GM19324 (cell line): ENCODE results near the gene CPEB3.

Source experiments
- ATAC-seq: cut with Tn5 transposase; IDR thresholded peaks from one replicate; pipeline ENCODE4 v1.9.1; 2021; ENCODE audit warnings: mild to moderate bottlenecking, moderate library complexity; ENCODE audit not compliant: unreplicated experiment, low FRiP score

Gene CPEB3

GRCh38 chr10:92110039-92110794 lies 180.7 kb downstream of the CPEB3 start:
- ATAC-seq = no peak

- no peak for ATAC-seq
Observed at GRCh38 chr10:92108747-92109146, 182.1 kb downstream of the CPEB3 start.

GRCh38 chr10:92108120-92108519 lies 182.8 kb downstream of the CPEB3 start:
- ATAC-seq = no peak

- no peak for ATAC-seq
Observed at GRCh38 chr10:92103376-92104090, 187.3 kb downstream of the CPEB3 start.

GRCh38 chr10:92102601-92103213 lies 188.2 kb downstream of the CPEB3 start:
- ATAC-seq = no peak

- ATAC-seq = no peak
Observed at GRCh38 chr10:92094960-92095359, 195.9 kb downstream of the CPEB3 start.

GRCh38 chr10:92091965-92092364 lies 198.9 kb downstream of the CPEB3 start:
- no peak for ATAC-seq

- peak; percentile 73 for ATAC-seq
Observed at GRCh38 chr10:92087750-92088395, 203.0 kb downstream of the CPEB3 start.

- no peak for ATAC-seq
Observed at GRCh38 chr10:92082583-92083280, 208.1 kb downstream of the CPEB3 start.

- ATAC-seq = no peak
Observed at GRCh38 chr10:92081641-92082040, 209.2 kb downstream of the CPEB3 start.

- no peak for ATAC-seq
Observed at GRCh38 chr10:92080244-92080643, 210.6 kb downstream of the CPEB3 start.

- ATAC-seq = no peak
Observed at GRCh38 chr10:92079003-92079402, 211.9 kb downstream of the CPEB3 start.

- no peak for ATAC-seq
Observed at GRCh38 chr10:92076722-92077121, 214.2 kb downstream of the CPEB3 start.

- no peak for ATAC-seq
Observed at GRCh38 chr10:92075829-92076228, 215.0 kb downstream of the CPEB3 start.

- no peak for ATAC-seq
Observed at GRCh38 chr10:92074126-92074887, 216.6 kb downstream of the CPEB3 start.

- ATAC-seq = no peak
Observed at GRCh38 chr10:92068900-92069299, 222.0 kb downstream of the CPEB3 start.

- ATAC-seq = no peak
Observed at GRCh38 chr10:92066386-92066785, 224.5 kb downstream of the CPEB3 start.

- no peak for ATAC-seq
Observed at GRCh38 chr10:92064506-92064905, 226.4 kb downstream of the CPEB3 start.

- ATAC-seq = no peak
Observed at GRCh38 chr10:92062273-92062672, 228.6 kb downstream of the CPEB3 start.

GRCh38 chr10:92054807-92055206 lies 236.1 kb downstream of the CPEB3 start:
- no peak for ATAC-seq
